Fibroblast of mammary gland (primary cell): ENCODE results near the gene CMTM8.

Experiments used
- DNase-seq: peaks from one replicate; pipeline ENCODE4 v3.0.0-alpha.2; 2010; ENCODE audit warnings: low read depth
- H3K4me3 ChIP-seq: 2 replicates; pipeline ENCODE4 v1.5.1; 2011; ENCODE audit warnings: low read depth, mild to moderate bottlenecking, low read length, moderate library complexity; ENCODE audit not compliant: control insufficient read depth
- TF ChIP-seq, protein P1 (sequence below): conservative IDR thresholded peaks from 2 replicates; pipeline ENCODE4 v1.5.1; 2011; ENCODE audit warnings: low read depth, low read length, inconsistent platforms; ENCODE audit not compliant: control insufficient read depth, insufficient read depth

The CMTM8 gene

DNA sequence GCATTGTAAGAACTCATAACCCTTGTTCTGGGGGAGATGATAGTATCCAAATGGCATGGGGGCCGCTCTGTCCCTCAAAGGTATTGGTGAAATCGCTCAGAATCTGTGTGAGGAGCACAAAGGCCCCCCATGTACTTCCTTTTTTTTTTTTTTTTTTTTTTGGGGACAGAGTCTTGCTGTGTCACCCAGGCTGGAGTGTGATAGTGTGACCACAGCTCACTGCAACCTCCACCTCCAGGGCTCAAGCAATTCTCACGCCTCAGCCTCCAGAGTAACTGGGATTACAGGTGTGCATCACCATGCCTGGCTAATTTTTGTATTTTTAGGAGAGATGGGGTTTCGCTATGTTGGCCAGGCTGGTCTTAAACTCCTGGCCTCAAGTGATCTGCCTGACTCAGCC is 37.0 kb downstream of the CMTM8 start:
- H3K4me3 ChIP-seq, result no peak overlapping the region
- TF ChIP-seq, protein P1, sequence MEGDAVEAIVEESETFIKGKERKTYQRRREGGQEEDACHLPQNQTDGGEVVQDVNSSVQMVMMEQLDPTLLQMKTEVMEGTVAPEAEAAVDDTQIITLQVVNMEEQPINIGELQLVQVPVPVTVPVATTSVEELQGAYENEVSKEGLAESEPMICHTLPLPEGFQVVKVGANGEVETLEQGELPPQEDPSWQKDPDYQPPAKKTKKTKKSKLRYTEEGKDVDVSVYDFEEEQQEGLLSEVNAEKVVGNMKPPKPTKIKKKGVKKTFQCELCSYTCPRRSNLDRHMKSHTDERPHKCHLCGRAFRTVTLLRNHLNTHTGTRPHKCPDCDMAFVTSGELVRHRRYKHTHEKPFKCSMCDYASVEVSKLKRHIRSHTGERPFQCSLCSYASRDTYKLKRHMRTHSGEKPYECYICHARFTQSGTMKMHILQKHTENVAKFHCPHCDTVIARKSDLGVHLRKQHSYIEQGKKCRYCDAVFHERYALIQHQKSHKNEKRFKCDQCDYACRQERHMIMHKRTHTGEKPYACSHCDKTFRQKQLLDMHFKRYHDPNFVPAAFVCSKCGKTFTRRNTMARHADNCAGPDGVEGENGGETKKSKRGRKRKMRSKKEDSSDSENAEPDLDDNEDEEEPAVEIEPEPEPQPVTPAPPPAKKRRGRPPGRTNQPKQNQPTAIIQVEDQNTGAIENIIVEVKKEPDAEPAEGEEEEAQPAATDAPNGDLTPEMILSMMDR, result no peak
- no peak for DNase-seq

DNA sequence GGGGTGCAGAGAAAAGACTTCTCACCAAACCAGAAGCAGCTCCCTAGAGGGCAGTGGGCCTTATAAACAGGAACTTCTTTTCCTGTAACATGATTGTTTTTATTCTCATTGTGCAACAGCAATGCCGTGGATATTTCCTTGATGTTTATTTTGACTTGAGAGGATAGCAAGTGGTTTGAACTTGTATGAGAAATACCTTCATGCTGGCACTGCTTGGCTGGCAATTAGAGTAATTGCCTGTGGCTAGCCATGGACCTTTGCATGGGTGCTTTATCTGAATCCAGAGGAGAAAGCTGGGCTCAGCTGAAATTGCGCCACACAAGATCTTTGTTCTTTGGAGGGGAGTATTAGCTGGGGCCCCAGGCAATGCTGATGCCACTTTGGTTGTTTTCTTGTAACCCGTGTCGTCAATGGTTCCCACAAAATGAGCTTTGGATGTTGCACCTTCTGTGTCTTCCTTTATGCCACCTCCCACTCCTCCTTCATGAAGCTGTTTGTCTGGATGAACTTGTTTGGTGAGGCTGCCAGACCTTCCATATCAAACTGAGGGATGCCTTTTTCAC is 37.9 kb downstream of the CMTM8 start:
- peak; percentile 59 for DNase-seq
- TF ChIP-seq, protein P1, result no peak
- H3K4me3 ChIP-seq, result no peak overlapping the region

DNA sequence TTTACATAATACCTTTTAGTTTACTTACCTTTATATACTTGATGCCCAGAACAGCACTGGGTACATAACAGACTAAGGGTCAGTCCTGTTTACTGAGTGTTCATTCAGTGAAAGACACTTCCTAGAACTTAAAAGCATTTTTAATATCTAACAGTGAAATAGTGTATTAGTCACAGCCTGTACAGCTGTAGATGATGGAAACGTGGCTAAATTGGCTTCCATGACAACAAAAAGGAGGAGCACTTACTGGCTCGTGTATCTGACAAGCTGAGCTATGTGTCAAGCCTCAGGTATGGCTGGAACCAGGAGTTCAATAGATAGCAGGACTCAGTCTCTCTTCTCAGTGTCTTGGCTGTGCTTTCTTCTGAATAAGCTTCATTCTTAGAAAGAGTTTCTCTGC is 40.2 kb downstream of the CMTM8 start:
- H3K4me3 ChIP-seq, result no peak overlapping the region
- peak; percentile 69 for DNase-seq
- TF ChIP-seq, protein P1, result no peak

DNA sequence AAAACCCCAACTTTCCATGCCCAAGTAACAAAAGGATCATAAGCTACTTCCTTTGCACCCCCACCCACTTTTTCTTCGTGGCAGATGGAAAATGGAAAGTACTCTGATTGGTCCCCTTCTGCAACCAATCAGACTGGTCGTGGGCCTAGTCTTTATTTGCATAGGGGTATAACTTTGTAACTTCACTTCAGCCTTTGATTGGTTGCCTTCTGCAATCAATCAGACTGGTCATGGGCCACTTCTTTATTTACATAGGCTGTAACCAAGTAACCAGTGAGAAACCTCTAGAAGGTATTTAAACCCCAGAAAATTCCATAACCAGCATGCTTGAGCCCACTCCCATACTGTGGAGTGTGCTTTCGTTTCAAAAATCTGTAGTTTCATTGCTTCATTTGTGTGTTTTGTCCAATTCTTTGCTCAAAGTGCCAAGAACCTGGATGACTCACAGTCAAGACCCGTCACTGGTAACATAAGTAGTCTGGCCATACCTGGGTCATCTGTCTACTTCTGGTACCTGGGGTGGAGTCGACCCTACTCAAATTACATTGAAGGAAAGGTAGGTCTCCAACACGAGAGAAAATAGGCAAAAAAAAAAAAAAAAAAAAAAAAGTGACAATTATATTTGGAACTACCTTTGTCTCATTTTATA is 41.9 kb downstream of the CMTM8 start:
- no peak overlapping the region for H3K4me3 ChIP-seq
- DNase-seq, result no peak
- TF ChIP-seq, protein P1, result no peak

DNA sequence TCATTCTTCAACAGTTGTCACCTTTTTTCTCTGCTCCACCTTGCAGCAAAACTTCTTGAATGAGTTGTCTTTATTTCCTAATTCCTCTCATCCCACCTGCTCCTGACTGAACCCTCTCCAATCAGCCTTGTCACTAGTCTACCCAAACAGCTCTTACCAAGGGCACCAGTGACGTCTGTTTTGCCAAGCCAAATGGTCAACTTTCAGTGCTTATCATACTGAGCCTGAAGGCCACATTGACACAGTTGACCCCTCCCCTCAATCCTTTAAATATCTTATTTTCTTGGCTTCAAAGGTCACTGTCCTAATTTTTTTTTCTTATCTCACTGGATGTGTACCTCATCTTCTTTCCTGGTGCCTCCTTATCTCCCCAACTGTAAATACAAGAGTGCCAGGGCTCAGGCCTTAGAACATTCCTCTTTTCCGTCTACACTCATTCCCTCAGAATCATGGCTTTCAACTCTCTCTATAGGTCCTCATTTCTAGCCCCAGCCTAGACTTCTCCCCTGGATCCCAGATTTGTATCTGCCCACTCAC is 43.2 kb downstream of the CMTM8 start:
- H3K4me3 ChIP-seq, result no peak overlapping the region
- no peak for DNase-seq
- TF ChIP-seq, protein P1, result no peak

DNA sequence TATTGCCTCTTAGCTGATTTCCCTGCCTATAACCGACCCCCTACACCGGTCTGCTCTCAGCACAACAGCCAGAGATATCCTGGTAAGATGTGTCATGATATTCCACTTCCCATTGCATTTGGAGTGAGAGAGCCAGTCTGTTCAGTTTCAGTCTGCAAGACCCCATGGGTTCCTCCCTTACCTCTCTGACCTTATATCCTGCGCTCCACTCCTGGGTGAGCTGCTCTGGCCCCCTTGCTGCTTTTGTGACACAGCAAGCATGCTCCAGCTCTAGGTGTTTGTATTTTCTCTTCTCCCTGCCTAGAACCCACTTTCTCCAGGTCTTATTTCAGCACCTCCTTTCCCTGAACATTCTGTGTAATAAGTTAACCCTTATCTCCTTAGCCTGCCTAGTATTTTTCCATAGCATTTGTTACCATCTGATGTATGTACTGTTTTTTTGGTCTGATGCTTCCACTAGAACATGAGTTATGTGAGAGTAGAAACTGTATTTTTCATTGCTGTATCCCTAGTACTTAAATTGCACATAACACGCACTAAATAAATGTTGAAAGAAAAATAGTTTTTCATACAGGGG is 44.2 kb downstream of the CMTM8 start:
- TF ChIP-seq, protein P1, result no peak
- no peak overlapping the region for H3K4me3 ChIP-seq
- no peak for DNase-seq

DNA sequence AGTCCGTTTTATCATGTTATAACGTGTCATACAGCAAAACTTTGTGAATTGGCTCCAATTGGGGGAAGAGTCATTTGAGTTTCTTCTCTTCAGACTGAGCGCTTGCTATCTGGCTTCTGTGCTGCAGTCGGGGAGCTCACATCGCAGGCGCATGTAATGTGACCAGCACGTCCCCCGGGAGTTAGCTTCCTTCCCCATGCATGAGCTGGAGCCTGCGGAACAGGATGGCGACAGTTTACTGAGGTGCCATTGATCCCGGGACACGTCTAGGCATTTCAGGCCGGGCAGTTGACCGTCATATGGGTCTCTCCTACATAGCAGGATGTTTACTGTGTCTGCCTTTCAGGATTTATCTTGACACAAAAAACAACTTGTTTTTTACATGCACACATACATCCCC is 44.8 kb downstream of the CMTM8 start:
- H3K4me3 ChIP-seq, result no peak overlapping the region
- TF ChIP-seq, protein P1, result no peak

More for the DNA sequence above, 44.8 kb downstream of the CMTM8 start:
- DNase-seq, result no peak
